ENCODE data around the gene CCDC57.

Gene CCDC57

GRCh38 chr17:82108961-82109475 lies 103.6 kb downstream of the CCDC57 start:
- DNase-seq (ENCODE audit: low read depth in 2 of 3, low spot score in 1 of 3): no peak

GRCh38 chr17:82108496-82108945 lies 104.1 kb downstream of the CCDC57 start:
- DNase-seq (ENCODE audit: low read depth in 2 of 3, low spot score in 1 of 3): no peak

GRCh38 chr17:82108038-82108437 lies 104.6 kb downstream of the CCDC57 start:
- DNase-seq (ENCODE audit: low read depth in 2 of 3, low spot score in 1 of 3): no peak

DNA sequence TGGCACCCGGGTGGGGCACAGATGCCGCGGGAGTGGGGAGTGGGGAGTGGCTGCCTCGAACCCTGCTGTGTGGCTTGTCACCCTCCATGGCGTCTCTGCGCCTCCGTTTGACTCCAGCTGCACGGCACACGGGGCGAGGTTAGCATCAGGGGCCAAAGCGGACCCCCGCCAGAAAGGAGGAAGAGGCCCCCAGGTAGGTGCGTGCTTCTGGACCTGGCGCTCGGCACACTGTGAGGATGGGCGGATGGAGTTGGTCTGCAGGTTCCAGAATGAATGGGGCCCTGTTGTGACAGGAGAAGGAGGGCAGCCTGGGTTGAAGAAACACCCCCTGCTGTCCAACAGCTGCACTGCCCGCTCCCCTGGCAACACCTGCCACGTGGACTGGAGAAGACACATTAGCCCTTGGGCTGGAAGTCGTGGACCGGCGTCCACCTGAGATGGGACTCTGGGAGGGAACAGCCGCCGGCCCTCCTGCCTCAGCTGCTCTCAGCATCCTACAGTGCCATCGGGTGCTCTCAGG lies 105.2 kb downstream of the CCDC57 start:
- DNase-seq (ENCODE audit: low read depth in 2 of 3, low spot score in 1 of 3): no peak

DNA sequence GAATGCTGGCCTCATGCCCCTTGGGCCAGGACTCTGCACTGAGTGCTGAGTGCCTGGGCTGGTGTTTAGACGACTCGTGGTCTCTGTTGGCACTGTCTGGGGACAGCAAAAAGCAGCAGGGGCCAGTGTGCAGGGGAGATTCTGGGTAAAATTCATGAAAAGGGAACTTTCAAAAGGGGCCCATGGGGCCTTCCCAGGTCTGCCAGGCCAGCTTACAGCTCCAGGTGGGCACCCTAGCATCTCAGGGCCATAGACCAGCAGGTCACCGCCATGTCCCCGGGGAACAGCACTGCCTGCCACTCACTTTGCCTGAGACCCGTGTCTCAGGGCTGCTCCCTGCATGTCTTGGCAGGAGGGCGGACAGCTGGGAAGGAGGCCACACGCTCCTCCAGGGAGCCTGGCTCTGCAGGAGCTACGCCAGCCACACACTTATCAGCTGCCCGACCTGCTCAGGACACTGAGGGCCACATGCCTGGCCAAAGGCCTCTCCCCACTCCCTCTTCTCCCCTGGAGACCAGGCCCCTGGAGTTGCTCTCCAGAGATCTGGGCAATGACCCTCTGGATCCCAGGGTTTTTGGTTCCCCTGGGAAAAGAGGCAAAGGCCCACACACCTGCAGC lies 105.8 kb downstream of the CCDC57 start:
- DNase-seq (ENCODE audit: low read depth in 2 of 3, low spot score in 1 of 3): no peak

DNA sequence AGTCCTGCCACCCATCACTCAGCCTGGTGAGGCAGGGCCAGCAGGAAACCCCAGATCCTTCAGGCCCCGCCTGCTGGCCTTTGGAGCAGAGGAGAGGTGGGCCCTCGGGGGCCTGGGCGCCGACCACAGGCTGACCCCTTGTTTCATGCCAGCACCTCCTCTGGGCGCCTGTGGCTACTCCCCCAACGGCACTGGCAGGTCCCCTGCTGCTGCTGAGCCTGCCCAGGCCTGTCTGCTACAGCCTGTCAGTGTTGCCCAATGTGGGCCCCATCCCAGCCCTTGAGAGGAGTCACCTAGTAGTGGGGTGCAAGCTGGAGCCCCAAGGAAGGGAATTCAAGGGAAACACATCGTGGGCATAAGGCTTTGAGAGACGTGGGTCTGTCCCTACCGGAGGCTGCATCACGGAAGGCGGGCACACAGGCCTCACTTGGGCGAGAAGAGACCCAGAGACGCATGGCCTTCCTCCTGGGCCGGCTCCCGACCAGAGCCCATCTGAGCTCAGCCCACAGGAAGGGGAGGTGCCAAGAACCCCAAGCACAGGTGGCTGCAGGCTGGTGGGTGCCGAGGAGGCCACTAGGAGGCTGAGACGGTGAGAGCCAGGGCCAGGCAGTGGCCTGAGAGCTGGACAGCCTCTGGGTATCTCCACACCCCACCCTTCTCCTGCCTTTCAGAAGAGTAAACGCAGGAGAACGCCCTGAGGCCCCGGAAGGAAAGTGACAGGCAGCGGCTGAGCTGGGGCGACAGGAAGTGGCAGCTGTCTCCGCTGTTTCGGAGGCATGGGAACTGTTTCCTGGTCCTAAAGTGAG lies 106.6 kb downstream of the CCDC57 start:
- DNase-seq (ENCODE audit: low read depth in 2 of 3, low spot score in 1 of 3): peak; percentile 35 to 63 (median 42)

DNA sequence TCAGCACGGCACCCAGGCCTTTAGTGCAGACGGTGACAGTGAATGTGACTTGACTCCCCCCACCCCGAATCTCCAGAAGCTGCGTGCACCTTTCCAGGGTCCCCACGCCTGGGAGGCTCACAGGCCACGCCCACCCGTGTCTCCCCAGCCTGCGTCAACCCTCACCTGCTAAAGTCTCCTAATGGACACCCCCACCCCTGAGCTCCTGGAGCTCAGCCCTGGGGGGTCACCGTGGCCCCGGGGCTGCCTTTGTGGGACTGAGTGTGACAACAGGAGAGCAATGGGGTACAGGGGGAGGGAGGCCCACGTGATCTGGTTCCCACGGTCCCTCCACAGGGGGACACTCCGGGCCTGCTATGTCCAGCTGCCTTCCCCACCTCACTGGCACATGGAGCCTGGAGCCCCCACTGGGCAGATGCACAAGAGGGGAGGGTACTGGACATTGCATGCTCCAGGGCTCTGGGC lies 107.2 kb downstream of the CCDC57 start:
- no peak for DNase-seq (ENCODE audit: low read depth in 2 of 3, low spot score in 1 of 3)

DNA sequence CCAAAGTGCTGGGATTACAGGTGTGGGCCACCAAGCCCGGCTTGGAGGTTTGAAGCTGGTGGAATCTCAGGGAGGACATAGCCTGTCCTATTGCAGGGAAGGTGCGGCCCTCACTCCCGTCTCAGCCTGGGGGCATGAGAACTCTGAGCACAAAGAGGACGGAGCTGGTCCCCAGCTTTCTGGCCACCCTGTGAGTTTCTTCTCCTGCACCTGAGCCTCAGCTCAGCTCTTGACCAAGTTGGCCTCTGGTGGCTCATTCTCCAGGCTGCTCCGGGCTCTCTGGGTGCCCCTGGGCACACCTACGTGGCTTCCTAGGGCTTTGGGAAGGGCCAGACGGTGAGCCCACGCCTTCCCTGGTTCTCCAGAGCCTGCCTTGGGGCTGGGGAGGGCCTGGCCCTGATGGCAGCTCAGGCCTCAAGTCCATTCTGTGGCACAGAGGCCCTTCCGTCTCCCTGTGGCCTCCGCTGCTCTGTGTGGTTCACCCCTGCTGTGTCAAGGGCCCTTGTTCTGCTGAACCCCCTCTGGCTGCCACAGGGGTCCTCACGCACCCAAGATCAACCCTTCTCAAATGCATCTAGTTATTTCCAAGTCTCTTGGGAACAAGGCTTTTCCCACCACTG lies 107.7 kb downstream of the CCDC57 start:
- no peak for DNase-seq (ENCODE audit: low read depth in 2 of 3, low spot score in 1 of 3)

DNA sequence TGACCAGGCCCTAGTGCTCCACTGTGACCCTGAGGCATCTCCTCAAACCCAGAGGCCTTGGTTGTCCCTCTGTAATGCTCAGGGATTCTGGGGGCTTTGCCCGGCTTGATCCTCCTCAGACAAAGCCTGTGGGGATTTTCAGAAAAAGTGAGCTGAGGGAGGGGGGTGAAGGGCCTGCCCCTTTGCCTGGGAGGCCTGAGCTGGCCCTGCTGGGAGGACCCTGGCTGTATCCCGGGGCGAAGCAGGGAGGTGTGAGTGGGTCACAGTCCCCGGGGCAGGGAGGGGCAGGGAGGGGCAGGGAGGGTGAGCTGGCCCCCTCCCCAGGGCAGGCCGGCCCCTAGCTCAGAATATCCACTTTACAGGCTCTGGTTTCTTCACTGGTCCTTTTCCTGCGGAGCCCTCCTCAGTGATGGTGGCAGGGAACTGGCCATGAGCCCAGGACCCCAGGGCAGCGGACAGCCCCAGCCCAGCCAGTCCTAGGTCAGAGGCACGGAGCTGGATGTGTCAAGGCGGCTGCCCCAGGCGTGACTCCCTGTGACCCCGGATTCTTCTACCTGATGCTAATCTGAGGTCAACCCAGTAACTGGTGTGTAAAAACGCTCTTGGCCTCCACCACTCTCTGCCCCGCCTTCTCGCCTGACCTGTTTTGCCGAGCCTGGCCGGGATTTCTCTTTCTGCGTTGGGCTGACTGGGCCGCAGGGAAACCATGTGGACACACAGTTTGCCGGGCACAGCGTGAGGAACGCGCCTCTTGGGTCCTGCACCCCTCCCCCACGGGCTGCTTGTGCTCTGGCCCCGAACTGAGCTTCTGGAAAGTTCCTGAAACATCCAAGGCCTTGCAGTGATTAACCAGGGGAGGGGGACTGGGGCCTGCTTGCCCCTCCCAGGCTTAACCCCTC lies 108.8 kb downstream of the CCDC57 start:
- DNase-seq (ENCODE audit: low read depth in 2 of 3, low spot score in 1 of 3): no peak

- no peak for DNase-seq (ENCODE audit: low read depth in 2 of 3, low spot score in 1 of 3)
Observed at GRCh38 chr17:82101767-82102679, 110.6 kb downstream of the CCDC57 start.

GRCh38 chr17:82101301-82101715 lies 111.3 kb downstream of the CCDC57 start:
- DNase-seq (ENCODE audit: low read depth in 2 of 3, low spot score in 1 of 3): no peak

- DNase-seq (ENCODE audit: low read depth in 2 of 3, low spot score in 1 of 3): no peak
Observed at GRCh38 chr17:82100502-82101298, 111.9 kb downstream of the CCDC57 start.

GRCh38 chr17:82098939-82099763 lies 113.5 kb downstream of the CCDC57 start:
- no peak for DNase-seq (ENCODE audit: low read depth in 2 of 3, low spot score in 1 of 3)

DNA sequence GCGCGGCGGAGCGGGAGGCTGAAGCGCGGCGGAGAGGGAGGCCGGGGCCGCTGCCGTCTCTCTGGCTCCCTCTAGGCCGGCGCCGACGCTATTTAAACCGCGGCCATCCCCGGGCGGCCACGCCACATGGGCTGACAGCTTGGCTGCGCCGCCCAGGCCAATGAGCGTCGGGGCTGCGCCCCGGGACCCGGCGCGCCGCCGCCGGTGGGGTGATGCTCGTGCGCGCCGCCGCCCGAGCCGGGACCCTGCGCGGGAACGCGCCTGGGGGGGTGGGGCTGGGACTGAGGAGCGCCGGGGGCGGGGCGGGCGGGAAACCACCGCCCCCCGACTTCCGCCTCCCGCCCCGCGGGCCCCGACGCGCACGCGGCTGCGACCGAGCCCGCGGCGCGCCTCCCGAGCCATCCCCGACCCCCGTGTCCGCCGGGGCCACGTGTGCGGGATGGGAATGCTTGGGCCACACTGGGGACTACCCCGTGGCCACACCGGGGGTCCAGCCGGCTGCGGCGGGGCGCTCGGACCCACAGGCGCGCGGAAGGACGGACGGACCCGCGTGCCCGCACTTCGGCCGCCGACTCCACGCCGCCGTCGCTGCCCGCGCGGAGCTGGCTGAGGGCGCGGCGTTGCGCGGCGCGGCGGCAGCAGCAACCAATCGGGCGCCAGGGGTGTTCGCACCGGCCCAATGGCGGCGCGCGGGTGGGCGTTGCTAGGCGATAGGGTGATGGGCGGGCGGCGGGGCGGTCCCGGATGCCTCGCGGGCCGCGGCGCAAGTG lies 114.3 kb downstream of the CCDC57 start, which contains the start of gene FASN:
TSS of gene FASN (minus strand) at position 68 of the 770 bp plus-strand sequence. CDS start 1,791 bp downstream, outside the sequence.
- peak; percentile 87 to 95 (median 89) for DNase-seq (ENCODE audit: low read depth in 2 of 3, low spot score in 1 of 3)

- no peak for DNase-seq (ENCODE audit: low read depth in 2 of 3, low spot score in 1 of 3)
Observed at GRCh38 chr17:82097919-82098168, 114.8 kb downstream of the CCDC57 start.

DNA sequence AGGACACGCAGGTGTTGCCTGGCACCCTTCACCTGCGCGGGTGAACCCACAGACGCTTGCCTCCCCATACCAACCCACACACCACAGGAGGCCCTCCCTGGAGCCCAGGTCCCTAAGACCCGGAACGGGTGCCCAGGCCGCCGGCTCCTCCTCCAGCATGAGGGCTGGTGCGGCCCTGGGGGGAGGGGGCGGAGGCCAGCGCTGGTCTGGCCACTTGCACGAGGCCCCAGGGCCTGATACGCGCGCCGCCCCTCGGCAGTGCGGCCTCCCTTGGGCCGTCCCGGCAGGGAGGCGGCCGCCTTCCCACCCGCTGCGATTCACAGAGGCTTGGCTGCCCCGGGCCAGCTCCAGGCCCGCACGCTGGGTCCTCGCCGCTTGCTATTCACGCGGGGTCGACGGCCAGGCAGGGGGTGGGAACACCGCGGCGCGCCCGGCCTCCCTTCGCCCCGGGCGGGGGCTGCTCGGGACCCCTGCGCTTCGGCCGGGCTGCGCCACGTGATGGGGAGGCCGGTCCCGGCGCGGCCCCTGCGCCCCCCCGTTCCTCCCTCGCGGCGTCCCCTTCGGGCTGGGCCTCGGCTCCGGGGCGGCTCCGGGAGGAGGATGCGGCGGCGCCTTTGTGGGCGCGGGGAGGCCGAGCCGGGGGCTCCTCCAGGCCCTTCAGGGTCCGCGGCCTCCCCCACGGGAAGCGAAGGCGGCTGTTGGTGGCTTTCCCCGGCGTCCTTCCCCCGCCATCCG lies 115.3 kb downstream of the CCDC57 start:
- DNase-seq (ENCODE audit: low read depth in 2 of 3, low spot score in 1 of 3): no peak
